ENCODE results near the gene DENND2D. TPM values are rescaled to one million over a fixed set of nuclear protein-coding genes. Genes with fewer than 3 reads are reported as not detected.

Gene DENND2D
- total RNA-seq, 4 donors from 2014 or later = 26.7 to 48.9 (median 33.6) TPM

- no peak overlapping the region for H3K4me3 ChIP-seq (ENCODE audit: low read depth, poor library complexity, severe bottlenecking)
- no peak for DNase-seq (ENCODE audit: low spot score in 2 of 2)
- intact Hi-C loops (cut with DNase I; ENCODE audit: low total_unique reads) = no loop called here
- TF ChIP-seq CTCF (IDR thresholded peaks at IDR 0.05) (no peak), POLR2A (IDR thresholded peaks at IDR 0.05) (no peak)
- WGBS, 2 donors = 75 to 76% methylated on average over 2 of the region's 2 CpGs
These were observed 28.3 kb upstream of the DENND2D start for GRCh38 chr1:111228748-111229126.

GRCh38 chr1:111227851-111228747 is 27.7 kb upstream of the DENND2D start:
- TF ChIP-seq POLR2A (IDR thresholded peaks at IDR 0.05) = no peak
- TF ChIP-seq CTCF (IDR thresholded peaks at IDR 0.05) = no peak
- no peak overlapping the region for H3K4me3 ChIP-seq (ENCODE audit: low read depth, poor library complexity, severe bottlenecking)
- no peak for DNase-seq (ENCODE audit: low spot score in 2 of 2)
- intact Hi-C loops (cut with DNase I; ENCODE audit: low total_unique reads) = no loop called here
- 77% methylated on average over 6 of the region's 6 CpGs for WGBS, 2 donors

GRCh38 chr1:111227434-111227833 is 27.0 kb upstream of the DENND2D start, which contains the start of gene CHI3L2:
Gene CHI3L2, plus strand, starts transcription at chr1:111227713. Its CDS starts 17 bp downstream, at chr1:111227730.
- no peak for DNase-seq (ENCODE audit: low spot score in 2 of 2)
- intact Hi-C loops (cut with DNase I; ENCODE audit: low total_unique reads) = no loop called here
- no peak for TF ChIP-seq POLR2A (IDR thresholded peaks at IDR 0.05)
- TF ChIP-seq CTCF (IDR thresholded peaks at IDR 0.05) = no peak
- no peak within 1 kb of the TSS for H3K4me3 ChIP-seq (ENCODE audit: low read depth, poor library complexity, severe bottlenecking)
- WGBS, 2 donors = 52 to 54% methylated on average over 3 of the region's 3 CpGs

GRCh38 chr1:111225717-111226400 is 25.4 kb upstream of the DENND2D start:
- no peak for DNase-seq (ENCODE audit: low spot score in 2 of 2)
- intact Hi-C loops (cut with DNase I; ENCODE audit: low total_unique reads) = no loop called here
- 70 to 89% methylated on average over 6 of the region's 6 CpGs for WGBS, 2 donors

GRCh38 chr1:111225091-111225490 is 24.6 kb upstream of the DENND2D start:
- TF ChIP-seq CTCF (IDR thresholded peaks at IDR 0.05) (no peak), POLR2A (IDR thresholded peaks at IDR 0.05) (no peak)
- DNase-seq (ENCODE audit: low spot score in 2 of 2) = no peak
- intact Hi-C loops (cut with DNase I; ENCODE audit: low total_unique reads) = no loop called here
- no peak overlapping the region for H3K4me3 ChIP-seq (ENCODE audit: low read depth, poor library complexity, severe bottlenecking)

More at GRCh38 chr1:111225717-111226400, 25.4 kb upstream of the DENND2D start:
- no peak overlapping the region for H3K4me3 ChIP-seq (ENCODE audit: low read depth, poor library complexity, severe bottlenecking)
- no peak for TF ChIP-seq POLR2A (IDR thresholded peaks at IDR 0.05)
- no peak for TF ChIP-seq CTCF (IDR thresholded peaks at IDR 0.05)
